ENCODE data around the gene TRIM31. TPM values are rescaled to one million over a fixed set of nuclear protein-coding genes. Genes with fewer than 3 reads are reported as not detected.

TRIM31 gene
- total and polyA plus RNA-seq, 3 experiments from 2014 or later, result not detected

DNA sequence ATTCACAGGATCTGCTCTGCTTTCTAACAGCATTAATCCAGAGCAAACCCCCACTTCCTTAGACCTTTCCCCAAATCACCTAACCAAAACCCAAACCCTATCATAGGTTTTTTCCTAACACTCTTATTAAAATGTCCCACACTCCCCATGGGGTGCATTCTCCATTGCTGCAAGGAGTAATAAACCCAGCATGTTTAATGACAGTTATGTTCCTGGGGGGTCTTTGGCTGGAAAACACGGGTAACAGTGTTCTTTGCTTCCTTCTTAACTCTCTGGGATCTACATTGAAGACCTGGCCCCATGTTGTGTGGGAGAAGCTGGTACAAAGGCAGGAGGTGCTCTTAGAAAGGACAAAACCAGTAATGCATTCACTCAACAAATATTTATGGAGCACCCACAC is 16.1 kb downstream of the TRIM31 start:
- H3K27ac Mint-ChIP-seq, result no peak overlapping the region
- Histone ChIP-seq H3K4me3 (ENCODE audit: low read length) (no peak overlapping the region), H3K9me3 (ENCODE audit: low read length) (no peaks in the 10 kb centered on the region), H3K27ac (ENCODE audit: low read depth, low read length) (no peak overlapping the region), H3K36me3 (ENCODE audit: insufficient read depth, low read length) (no peaks in the 10 kb centered on the region), H3K27me3 (ENCODE audit: insufficient read depth, low read length, poor library complexity, severe bottlenecking) (peaks cover 32% of the 10 kb centered on the region), H3K4me1 (ENCODE audit: insufficient read depth, low read length) (peaks cover 27% of the 10 kb centered on the region)
- DNase-seq, result no peak
- H3K9me3 Mint-ChIP-seq, result no peaks in the 10 kb centered on the region
- CTCF ChIA-PET, result interaction anchor here (4.1 kb wide), 1 partner anchor 35 kb away, joined by 13 read pairs; no protein-coding TSS in a partner anchor
- H3K36me3 Mint-ChIP-seq, result no peaks in the 10 kb centered on the region
- POLR2A ChIA-PET, result no interaction called here
- peaks cover 28 to 37% (median 35%) of the 10 kb centered on the region in 3 donors for H3K4me1 Mint-ChIP-seq
- H3K27me3 Mint-ChIP-seq, result peaks cover 61 to 87% of the 10 kb centered on the region in 2 donors
- H3K4me3 Mint-ChIP-seq, result no peak overlapping the region

DNA sequence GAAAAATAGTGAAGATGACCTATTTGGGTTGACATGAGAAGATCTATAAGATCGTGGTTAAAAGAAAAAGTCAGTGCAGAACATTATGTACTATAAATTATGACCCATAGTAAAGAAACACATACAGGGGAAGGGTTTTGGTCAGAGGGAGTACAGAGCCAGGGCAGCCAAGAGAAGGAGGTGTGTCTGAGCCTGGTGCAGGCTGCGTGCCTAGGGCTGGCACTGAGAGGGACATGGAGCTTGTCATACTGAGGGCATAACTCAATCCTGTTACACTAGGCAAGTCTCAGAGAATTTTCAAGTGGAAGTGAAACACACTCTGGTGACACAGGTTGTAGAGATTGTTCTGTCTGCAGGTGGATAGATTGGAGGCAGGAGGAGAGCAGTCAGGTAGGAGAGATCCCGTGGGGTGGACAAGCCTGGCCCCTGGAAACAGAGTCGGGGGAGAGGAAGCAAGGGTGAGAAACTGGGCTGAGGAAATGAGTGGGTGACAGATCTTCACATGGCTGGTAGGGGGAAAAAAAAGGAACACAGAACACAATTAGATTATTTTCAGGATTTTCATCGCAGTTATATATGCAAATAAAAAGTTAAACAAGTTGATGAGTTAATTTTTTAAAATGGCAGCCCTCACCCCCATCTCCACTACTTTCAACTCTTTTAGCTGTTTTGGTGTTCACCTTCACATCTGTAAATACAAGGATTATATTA is 18.8 kb downstream of the TRIM31 start:
- DNase-seq, result no peak
- H3K9me3 Mint-ChIP-seq, result no peaks in the 10 kb centered on the region
- ChIA-PET CTCF (interaction anchor here (1.7 to 4.1 kb wide), 2 partner anchors 9 to 37 kb away, joined by 7 to 13 read pairs; no protein-coding TSS in a partner anchor), POLR2A (interaction anchor here (0.6 kb wide), 1 partner anchor 9 kb away, joined by 3 read pairs; no protein-coding TSS in a partner anchor)
- Histone ChIP-seq H3K4me3 (ENCODE audit: low read length) (no peak overlapping the region), H3K27ac (ENCODE audit: low read depth, low read length) (no peak overlapping the region), H3K27me3 (ENCODE audit: insufficient read depth, low read length, poor library complexity, severe bottlenecking) (peaks cover 18% of the 10 kb centered on the region), H3K9me3 (ENCODE audit: low read length) (no peaks in the 10 kb centered on the region), H3K36me3 (ENCODE audit: insufficient read depth, low read length) (no peaks in the 10 kb centered on the region), H3K4me1 (ENCODE audit: insufficient read depth, low read length) (peaks cover 11% of the 10 kb centered on the region)
- peaks cover 11 to 16% (median 14%) of the 10 kb centered on the region in 3 donors for H3K4me1 Mint-ChIP-seq
- peaks cover 57 to 93% of the 10 kb centered on the region in 2 donors for H3K27me3 Mint-ChIP-seq
- no peak overlapping the region for H3K4me3 Mint-ChIP-seq
- peak overlapping the region in 1 of 8 donors; percentile 49 for H3K27ac Mint-ChIP-seq
- H3K36me3 Mint-ChIP-seq, result peaks cover 0 to 2% (median 0%) of the 10 kb centered on the region in 3 donors

DNA sequence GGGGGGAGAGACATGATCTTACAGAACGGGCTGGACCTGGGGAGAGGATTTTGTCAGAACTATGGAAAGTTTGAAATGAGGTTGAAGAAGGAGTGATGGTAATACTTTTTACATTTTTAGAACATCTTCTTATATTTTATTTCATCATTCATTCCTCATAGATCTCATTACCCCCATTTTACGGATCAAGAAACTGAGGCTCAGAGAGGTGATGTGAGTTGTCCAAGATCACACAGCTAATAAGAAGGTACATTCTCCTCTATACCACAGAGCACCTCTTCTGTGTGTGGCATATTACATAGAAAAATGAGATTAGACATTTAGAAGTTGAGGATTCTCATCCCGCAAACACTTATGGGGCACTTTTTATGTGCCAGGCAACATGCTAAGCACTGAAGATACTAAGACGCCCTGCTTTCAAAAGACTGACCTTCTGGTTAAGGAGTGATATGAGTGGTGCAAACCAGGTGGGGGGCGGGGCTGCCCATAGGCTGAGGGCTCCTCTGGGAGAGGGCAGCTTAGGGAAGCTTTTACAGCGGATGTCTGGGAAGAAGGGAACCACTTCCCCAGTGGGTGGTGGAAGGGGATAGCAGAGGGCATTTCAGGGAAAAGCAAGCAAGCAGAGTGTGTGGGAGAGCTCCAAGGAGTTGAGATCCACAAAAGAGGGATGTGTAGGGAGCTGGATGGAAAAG is 19.9 kb downstream of the TRIM31 start:
- peak overlapping the region in 2 of 8 donors; percentile 19 to 23 for H3K27ac Mint-ChIP-seq
- H3K27me3 Mint-ChIP-seq, result peaks cover 51 to 90% of the 10 kb centered on the region in 2 donors
- Histone ChIP-seq H3K27ac (ENCODE audit: low read depth, low read length) (no peak overlapping the region), H3K4me1 (ENCODE audit: insufficient read depth, low read length) (peaks cover 6% of the 10 kb centered on the region), H3K4me3 (ENCODE audit: low read length) (no peak overlapping the region), H3K9me3 (ENCODE audit: low read length) (no peaks in the 10 kb centered on the region), H3K27me3 (ENCODE audit: insufficient read depth, low read length, poor library complexity, severe bottlenecking) (peaks cover 11% of the 10 kb centered on the region), H3K36me3 (ENCODE audit: insufficient read depth, low read length) (no peaks in the 10 kb centered on the region)
- peaks cover 7 to 10% (median 8%) of the 10 kb centered on the region in 3 donors for H3K4me1 Mint-ChIP-seq
- H3K36me3 Mint-ChIP-seq, result peaks cover 0 to 2% (median 0%) of the 10 kb centered on the region in 3 donors
- POLR2A ChIA-PET, result no interaction called here
- no peak overlapping the region for H3K4me3 Mint-ChIP-seq
- CTCF ChIA-PET, result interaction anchor here (2.2 to 4.1 kb wide), 2 partner anchors 10 to 39 kb away, joined by 6 to 13 read pairs; no protein-coding TSS in a partner anchor
- no peaks in the 10 kb centered on the region for H3K9me3 Mint-ChIP-seq
- DNase-seq, result no peak

DNA sequence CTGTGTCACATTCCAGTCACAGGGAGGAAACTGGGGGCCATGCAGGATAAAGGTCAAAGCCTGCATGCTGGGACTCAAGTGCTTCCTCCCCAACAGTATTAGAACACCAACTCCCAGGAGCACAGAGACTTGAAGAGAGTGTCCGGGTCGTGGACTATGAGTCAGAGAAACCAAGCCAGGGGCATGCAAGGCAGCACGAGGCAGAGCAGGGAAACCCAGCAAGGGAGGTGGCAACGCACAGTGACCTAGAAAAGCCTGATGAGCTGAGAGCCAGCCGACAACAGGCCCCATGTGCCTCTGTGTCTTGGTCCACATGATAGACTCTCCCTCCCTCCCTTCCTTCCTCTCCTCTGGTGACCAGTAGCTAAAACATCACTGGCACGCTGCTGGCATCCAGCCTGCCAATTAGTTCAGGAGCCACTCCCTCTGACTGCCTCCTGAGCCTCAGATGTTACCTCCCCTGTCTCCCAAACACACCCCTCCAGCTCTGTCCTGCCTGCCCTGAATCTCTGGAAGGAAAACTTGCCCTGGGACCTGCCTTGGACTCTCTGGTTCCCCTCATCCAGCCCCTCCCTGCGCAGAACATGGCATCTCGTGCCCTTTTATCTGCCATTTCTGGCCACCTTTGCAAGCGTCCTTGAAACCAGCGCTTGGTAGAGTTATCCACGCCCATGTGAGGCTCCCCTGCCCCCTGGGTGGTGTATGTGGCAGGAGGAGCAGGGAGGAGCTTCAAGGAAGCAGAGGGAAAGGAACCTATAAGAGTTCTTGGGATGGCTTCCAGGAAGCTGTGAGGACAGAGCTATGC is 21.1 kb downstream of the TRIM31 start:
- Histone ChIP-seq H3K4me3 (ENCODE audit: low read length) (no peak overlapping the region), H3K36me3 (ENCODE audit: insufficient read depth, low read length) (no peaks in the 10 kb centered on the region), H3K27me3 (ENCODE audit: insufficient read depth, low read length, poor library complexity, severe bottlenecking) (peaks cover 7% of the 10 kb centered on the region), H3K27ac (ENCODE audit: low read depth, low read length) (no peak overlapping the region), H3K9me3 (ENCODE audit: low read length) (no peaks in the 10 kb centered on the region), H3K4me1 (ENCODE audit: insufficient read depth, low read length) (no peaks in the 10 kb centered on the region)
- Mint-ChIP-seq H3K27me3 (peaks cover 46 to 90% of the 10 kb centered on the region in 2 donors), H3K9me3 (no peaks in the 10 kb centered on the region), H3K4me3 (no peak overlapping the region), H3K27ac (peak overlapping the region in 1 of 8 donors; percentile 77), H3K4me1 (no peaks in the 10 kb centered on the region), H3K36me3 (peaks cover 0 to 6% (median 2%) of the 10 kb centered on the region in 3 donors)
- ChIA-PET CTCF (interaction anchor here (2.2 kb wide), 1 partner anchor 11 kb away, joined by 6 read pairs; no protein-coding TSS in a partner anchor), POLR2A (no interaction called here)
- DNase-seq, result no peak

DNA sequence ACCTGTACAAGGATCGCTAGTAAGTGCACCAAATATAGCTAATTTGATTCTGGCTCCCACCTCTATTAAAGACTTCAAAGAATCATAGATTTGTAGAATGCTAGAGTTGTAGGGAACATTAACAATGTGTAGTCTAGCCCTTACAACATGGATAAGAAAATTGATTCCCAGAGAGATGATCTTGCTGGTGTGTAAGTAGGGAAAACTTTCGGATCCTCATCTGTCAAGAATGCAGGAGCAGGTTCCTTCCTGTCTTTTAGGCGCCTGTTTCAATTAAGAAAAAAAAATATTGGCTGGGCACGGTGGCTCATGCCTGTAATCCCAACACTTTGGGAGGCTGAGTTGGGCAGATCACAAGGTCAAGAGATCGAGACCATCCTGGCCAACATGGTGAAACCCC is 25.0 kb downstream of the TRIM31 start:
- no peak for DNase-seq
- Mint-ChIP-seq H3K36me3 (peaks cover 0 to 6% (median 2%) of the 10 kb centered on the region in 3 donors), H3K27ac (no peak overlapping the region), H3K9me3 (peaks cover 0 to 2% (median 0%) of the 10 kb centered on the region in 5 donors), H3K4me3 (no peak overlapping the region), H3K4me1 (no peaks in the 10 kb centered on the region), H3K27me3 (peaks cover 31 to 67% of the 10 kb centered on the region in 2 donors)
- POLR2A ChIA-PET, result interaction anchor here (0.9 kb wide), 1 partner anchor 22 kb away, joined by 3 read pairs; no protein-coding TSS in a partner anchor
- CTCF ChIA-PET, result interaction anchor here (1.4 kb wide), 1 partner anchor 44 kb away, joined by 8 read pairs; no protein-coding TSS in a partner anchor
- H3K27ac ChIP-seq (ENCODE audit: low read depth, low read length), result no peak overlapping the region
- H3K36me3 ChIP-seq (ENCODE audit: insufficient read depth, low read length), result no peaks in the 10 kb centered on the region
- no peaks in the 10 kb centered on the region for H3K4me1 ChIP-seq (ENCODE audit: insufficient read depth, low read length)
- no peak overlapping the region for H3K4me3 ChIP-seq (ENCODE audit: low read length)
- H3K27me3 ChIP-seq (ENCODE audit: insufficient read depth, low read length, poor library complexity, severe bottlenecking), result peaks cover 7% of the 10 kb centered on the region
- no peaks in the 10 kb centered on the region for H3K9me3 ChIP-seq (ENCODE audit: low read length)

DNA sequence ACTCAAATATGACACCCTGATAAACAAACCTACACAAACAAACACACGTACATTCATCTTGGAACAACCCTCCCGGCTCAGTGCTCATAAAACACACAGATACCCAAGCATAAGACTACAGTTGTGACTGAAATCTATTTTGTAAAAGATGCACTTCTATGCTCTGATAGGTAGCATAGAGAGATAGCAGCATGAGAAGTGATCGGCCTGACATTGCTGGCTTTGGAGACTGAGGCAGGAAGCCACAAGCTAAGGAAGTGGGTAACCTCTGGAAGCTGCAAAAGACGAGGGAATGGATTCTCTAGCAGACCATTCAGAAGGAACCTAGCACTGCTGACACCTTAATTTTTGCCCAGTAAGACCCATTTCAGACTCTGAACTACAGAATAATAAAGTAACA is 35.7 kb downstream of the TRIM31 start:
- DNase-seq, result no peak
- H3K4me3 ChIP-seq (ENCODE audit: low read length), result no peak overlapping the region
- POLR2A ChIA-PET, result interaction anchor here (0.7 to 1.0 kb wide), 2 partner anchors 112 to 249 kb away, joined by 4 read pairs; no protein-coding TSS in a partner anchor
- peaks cover 6% of the 10 kb centered on the region for H3K27me3 ChIP-seq (ENCODE audit: insufficient read depth, low read length, poor library complexity, severe bottlenecking)
- Mint-ChIP-seq H3K27me3 (peaks cover 29 to 41% of the 10 kb centered on the region in 2 donors), H3K9me3 (peaks cover 0 to 4% (median 2%) of the 10 kb centered on the region in 5 donors), H3K4me1 (peaks cover 30 to 41% (median 31%) of the 10 kb centered on the region in 3 donors), H3K4me3 (peak overlapping the region in 1 of 7 donors; percentile 6), H3K27ac (no peak overlapping the region), H3K36me3 (peaks cover 0 to 3% (median 2%) of the 10 kb centered on the region in 3 donors)
- H3K9me3 ChIP-seq (ENCODE audit: low read length), result no peaks in the 10 kb centered on the region
- no peak overlapping the region for H3K27ac ChIP-seq (ENCODE audit: low read depth, low read length)
- CTCF ChIA-PET, result no interaction called here
- no peaks in the 10 kb centered on the region for H3K36me3 ChIP-seq (ENCODE audit: insufficient read depth, low read length)
- H3K4me1 ChIP-seq (ENCODE audit: insufficient read depth, low read length), result peaks cover 29% of the 10 kb centered on the region
